GM23338 (cell line): ENCODE measurements around the gene ERP27. TPM values are rescaled to one million over a fixed set of nuclear protein-coding genes. Genes with fewer than 3 reads are reported as not detected.

Source experiments
- ATAC-seq: fragments of 200-7000 bp; cut with Tn5 transposase; 3 replicates; pipeline ENCODE4 v1.9.1; 2020
- DNase-seq: peaks from one replicate; pipeline ENCODE4 v3.0.0-alpha.2; 2015; ENCODE audit warnings: low spot score
- H2AFZ ChIP-seq: fragments of 200-600 bp; sonication (generic); 2 replicates; pipeline ENCODE4 v1.8.0; 2016; ENCODE audit warnings: antibody characterized with exemption, mild to moderate bottlenecking, moderate library complexity
- H3F3A ChIP-seq: fragments of 200-600 bp; sonication (generic); replicated peaks from 2 replicates; pipeline ENCODE4 v1.8.0; 2017; ENCODE audit warnings: antibody characterized with exemption, mixed run types, low read depth
- H3K27ac ChIP-seq: fragments of 200-600 bp; sonication (generic); 2 replicates; pipeline ENCODE4 v1.6.1; 2016; ENCODE audit warnings: low read depth
- H3K27me3 ChIP-seq: fragments of 200-600 bp; sonication (generic); 2 replicates; pipeline ENCODE4 v1.8.0; 2016; ENCODE audit warnings: mild to moderate bottlenecking, mixed run types, moderate library complexity; ENCODE audit not compliant: insufficient read depth
- H3K36me3 ChIP-seq: fragments of 200-600 bp; sonication (generic); 2 replicates; pipeline ENCODE4 v1.8.0; 2016; ENCODE audit warnings: mild to moderate bottlenecking; ENCODE audit not compliant: insufficient read depth
- H3K4me1 ChIP-seq: fragments of 200-600 bp; sonication (generic); 2 replicates; pipeline ENCODE4 v1.8.0; 2016; ENCODE audit warnings: mild to moderate bottlenecking, moderate library complexity; ENCODE audit not compliant: insufficient read depth
- H3K4me2 ChIP-seq: fragments of 200-600 bp; sonication (generic); 2 replicates; pipeline ENCODE4 v1.7.1; 2017; ENCODE audit warnings: mixed run types
- H3K4me3 ChIP-seq: fragments of 200-600 bp; sonication (generic); 2 replicates; pipeline ENCODE4 v1.6.1; 2016; ENCODE audit warnings: mixed run types
- H3K79me2 ChIP-seq: fragments of 200-600 bp; sonication (generic); replicated peaks from 2 replicates; pipeline ENCODE4 v1.8.0; 2017; ENCODE audit warnings: mild to moderate bottlenecking; ENCODE audit not compliant: insufficient read depth
- H3K9me2 ChIP-seq: fragments of 200-600 bp; sonication (generic); 2 replicates; pipeline ENCODE4 v1.8.0; 2017; ENCODE audit not compliant: insufficient read depth
- H4K20me1 ChIP-seq: fragments of 200-600 bp; sonication (generic); replicated peaks from 2 replicates; pipeline ENCODE4 v1.8.0; 2017; ENCODE audit warnings: mild to moderate bottlenecking; ENCODE audit not compliant: insufficient read depth
- H3K27ac Mint-ChIP-seq: 2 replicates; pipeline ENCODE4 v1.8.0; 2020; ENCODE audit warnings: inconsistent platforms, mild to moderate bottlenecking, moderate library complexity, mixed read lengths
- H3K27me3 Mint-ChIP-seq: 3 replicates; pipeline ENCODE4 v1.8.0; 2022; ENCODE audit warnings: low read depth, mild to moderate bottlenecking, moderate library complexity, mixed read lengths, inconsistent platforms; ENCODE audit not compliant: insufficient read depth, poor library complexity
- H3K36me3 Mint-ChIP-seq: 3 replicates; pipeline ENCODE4 v1.8.0; 2021; ENCODE audit warnings: low read depth, mild to moderate bottlenecking, inconsistent platforms, moderate library complexity, mixed read lengths
- H3K4me1 Mint-ChIP-seq: 3 replicates; pipeline ENCODE4 v1.8.0; 2020; ENCODE audit warnings: mild to moderate bottlenecking, inconsistent platforms, mixed read lengths
- H3K4me3 Mint-ChIP-seq: 3 replicates; pipeline ENCODE4 v1.8.0; 2021; ENCODE audit warnings: moderate library complexity, mild to moderate bottlenecking, inconsistent platforms, mixed read lengths
- H3K9me3 Mint-ChIP-seq: 3 replicates; pipeline ENCODE4 v1.8.0; 2020; ENCODE audit warnings: moderate library complexity, mild to moderate bottlenecking, inconsistent platforms, mixed read lengths
- CREB1 ChIP-seq: fragments of 250-450 bp; sonication (Bioruptor Pico); IDR thresholded peaks from 2 replicates; pipeline ENCODE4 v1.5.0; 2020; ENCODE audit warnings: low read depth, mild to moderate bottlenecking, moderate library complexity
- ETS1 ChIP-seq: IDR thresholded peaks from 2 replicates; pipeline ENCODE4 v1.6.1; 2016; ENCODE audit warnings: antibody characterized with exemption
- EZH2 ChIP-seq: fragments of 200-600 bp; sonication (generic); IDR thresholded peaks from one replicate; pipeline ENCODE4 v1.8.0; 2017; ENCODE audit warnings: antibody characterized with exemption, mild to moderate bottlenecking, low read depth; ENCODE audit not compliant: unreplicated experiment
- EZH2phosphoT487 ChIP-seq: fragments of 200-600 bp; sonication (generic); IDR thresholded peaks from one replicate; pipeline ENCODE4 v1.8.1; 2018; ENCODE audit warnings: antibody characterized with exemption; ENCODE audit not compliant: unreplicated experiment
- JUNB ChIP-seq: IDR thresholded peaks from one replicate; pipeline ENCODE4 v1.6.1; 2016; ENCODE audit warnings: antibody characterized with exemption; ENCODE audit not compliant: unreplicated experiment
- NANOG ChIP-seq: IDR thresholded peaks from 2 replicates; pipeline ENCODE4 v1.6.1; 2016; ENCODE audit warnings: antibody characterized with exemption, borderline replicate concordance
- POLR2AphosphoS5 ChIP-seq: IDR thresholded peaks from 2 replicates; pipeline ENCODE4 v1.6.1; 2016; ENCODE audit warnings: antibody characterized with exemption, low read depth
- STAT1 ChIP-seq: IDR thresholded peaks from one replicate; pipeline ENCODE4 v1.6.1; 2016; ENCODE audit warnings: antibody characterized with exemption; ENCODE audit not compliant: unreplicated experiment
- ZNF114 ChIP-seq: fragments of 250-450 bp; sonication (Bioruptor Pico); IDR thresholded peaks from 2 replicates; pipeline ENCODE4 v1.5.0; 2020; ENCODE audit warnings: mild to moderate bottlenecking, moderate library complexity
- ZNF331 ChIP-seq: fragments of 250-450 bp; sonication (Bioruptor Pico); IDR thresholded peaks from 2 replicates; pipeline ENCODE4 v1.5.0; 2020; ENCODE audit warnings: low read depth, mild to moderate bottlenecking, moderate library complexity
- polyA plus RNA-seq: library from polyadenylated mRNA; unstranded; fragments of >200 nt; fragmentation: Nextera tagmentation; extraction: Ambion mirVana; gene quantifications from 2 replicates; pipeline ENCODE4 v1.2.1, GENCODE V29; 2016
- total RNA-seq: library from RNA; depleted of rRNA; stranded (reverse); fragments of >200 nt; shearing (Covaris generic); gene quantifications from 2 replicates; pipeline ENCODE4 v1.2.3, GENCODE V29; 2014
- TF ChIP-seq, protein P1 (sequence below), 2 experiments: fragments of 200-600 bp in 1 of 2; sonication (generic) in 1 of 2; conservative IDR thresholded peaks; 2 replicates each; pipeline versions ENCODE4 v1.5.1 to v1.6.1; 2016 to 2017; ENCODE audit warnings: antibody characterized with exemption in 2 of 2, low read depth in 2 of 2, mild to moderate bottlenecking in 2 of 2, moderate library complexity in 1 of 2
- TF ChIP-seq, protein P2 (sequence below): IDR thresholded peaks from one replicate; pipeline ENCODE4 v1.6.1; 2018; ENCODE audit warnings: antibody characterized with exemption; ENCODE audit not compliant: unreplicated experiment
- TF ChIP-seq, protein P3 (sequence below): fragments of 250-450 bp; sonication (Bioruptor Pico); IDR thresholded peaks from 2 replicates; pipeline ENCODE4 v1.5.0; 2020; ENCODE audit warnings: mild to moderate bottlenecking, moderate library complexity

The ERP27 gene
- total and polyA plus RNA-seq, 2 experiments from 2014 or later: not detected

DNA sequence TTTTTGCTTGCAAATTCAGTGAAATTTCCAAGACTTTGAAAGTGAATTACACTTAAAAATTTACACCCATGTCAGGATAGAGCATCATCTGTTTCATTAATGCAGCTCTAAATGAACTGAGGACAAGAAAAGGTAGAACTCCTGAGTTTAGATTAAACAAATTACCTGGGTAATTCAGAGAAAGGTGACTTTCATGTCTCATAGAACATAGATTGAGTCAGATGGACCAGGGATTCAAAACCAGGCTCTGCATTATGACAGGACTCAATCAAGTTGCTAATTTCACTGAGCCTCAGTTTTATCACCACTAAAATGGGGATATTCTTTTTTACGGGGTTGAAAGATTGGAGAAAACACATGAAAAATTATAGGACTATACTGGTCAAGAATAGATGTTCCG, 18.6 kb upstream of the ERP27 start:
- DNase-seq (no peak), ATAC-seq (no peak)
- Mint-ChIP-seq H3K27ac (no peak overlapping the region), H3K27me3 (no peaks in the 10 kb centered on the region), H3K9me3 (no peaks in the 10 kb centered on the region), H3K4me1 (peaks cover 18% of the 10 kb centered on the region), H3K4me3 (no peak overlapping the region), H3K36me3 (no peaks in the 10 kb centered on the region)
- H3K36me3 ChIP-seq: no peaks in the 10 kb centered on the region
- no peak overlapping the region for H2AFZ ChIP-seq
- no peaks in the 10 kb centered on the region for H4K20me1 ChIP-seq
- H3K4me3 ChIP-seq: no peak overlapping the region
- no peaks in the 10 kb centered on the region for H3F3A ChIP-seq
- no peaks in the 10 kb centered on the region for H3K27me3 ChIP-seq
- no peaks in the 10 kb centered on the region for H3K4me1 ChIP-seq
- H3K27ac ChIP-seq: no peak overlapping the region
- TF ChIP-seq, protein P1, sequence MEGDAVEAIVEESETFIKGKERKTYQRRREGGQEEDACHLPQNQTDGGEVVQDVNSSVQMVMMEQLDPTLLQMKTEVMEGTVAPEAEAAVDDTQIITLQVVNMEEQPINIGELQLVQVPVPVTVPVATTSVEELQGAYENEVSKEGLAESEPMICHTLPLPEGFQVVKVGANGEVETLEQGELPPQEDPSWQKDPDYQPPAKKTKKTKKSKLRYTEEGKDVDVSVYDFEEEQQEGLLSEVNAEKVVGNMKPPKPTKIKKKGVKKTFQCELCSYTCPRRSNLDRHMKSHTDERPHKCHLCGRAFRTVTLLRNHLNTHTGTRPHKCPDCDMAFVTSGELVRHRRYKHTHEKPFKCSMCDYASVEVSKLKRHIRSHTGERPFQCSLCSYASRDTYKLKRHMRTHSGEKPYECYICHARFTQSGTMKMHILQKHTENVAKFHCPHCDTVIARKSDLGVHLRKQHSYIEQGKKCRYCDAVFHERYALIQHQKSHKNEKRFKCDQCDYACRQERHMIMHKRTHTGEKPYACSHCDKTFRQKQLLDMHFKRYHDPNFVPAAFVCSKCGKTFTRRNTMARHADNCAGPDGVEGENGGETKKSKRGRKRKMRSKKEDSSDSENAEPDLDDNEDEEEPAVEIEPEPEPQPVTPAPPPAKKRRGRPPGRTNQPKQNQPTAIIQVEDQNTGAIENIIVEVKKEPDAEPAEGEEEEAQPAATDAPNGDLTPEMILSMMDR (conservative IDR thresholded peaks at IDR 0.05; ENCODE audit: low read depth in 2 of 2): no peak
- TF ChIP-seq ZNF114 (CRISPR knock-in tag) (no peak), EZH2phosphoT487 (no peak), ETS1 (no peak), POLR2AphosphoS5 (no peak), STAT1 (no peak), NANOG (no peak), EZH2 (no peak), JUNB (no peak), ZNF331 (no peak), CREB1 (CRISPR knock-in tag) (no peak)
- TF ChIP-seq, protein P2, sequence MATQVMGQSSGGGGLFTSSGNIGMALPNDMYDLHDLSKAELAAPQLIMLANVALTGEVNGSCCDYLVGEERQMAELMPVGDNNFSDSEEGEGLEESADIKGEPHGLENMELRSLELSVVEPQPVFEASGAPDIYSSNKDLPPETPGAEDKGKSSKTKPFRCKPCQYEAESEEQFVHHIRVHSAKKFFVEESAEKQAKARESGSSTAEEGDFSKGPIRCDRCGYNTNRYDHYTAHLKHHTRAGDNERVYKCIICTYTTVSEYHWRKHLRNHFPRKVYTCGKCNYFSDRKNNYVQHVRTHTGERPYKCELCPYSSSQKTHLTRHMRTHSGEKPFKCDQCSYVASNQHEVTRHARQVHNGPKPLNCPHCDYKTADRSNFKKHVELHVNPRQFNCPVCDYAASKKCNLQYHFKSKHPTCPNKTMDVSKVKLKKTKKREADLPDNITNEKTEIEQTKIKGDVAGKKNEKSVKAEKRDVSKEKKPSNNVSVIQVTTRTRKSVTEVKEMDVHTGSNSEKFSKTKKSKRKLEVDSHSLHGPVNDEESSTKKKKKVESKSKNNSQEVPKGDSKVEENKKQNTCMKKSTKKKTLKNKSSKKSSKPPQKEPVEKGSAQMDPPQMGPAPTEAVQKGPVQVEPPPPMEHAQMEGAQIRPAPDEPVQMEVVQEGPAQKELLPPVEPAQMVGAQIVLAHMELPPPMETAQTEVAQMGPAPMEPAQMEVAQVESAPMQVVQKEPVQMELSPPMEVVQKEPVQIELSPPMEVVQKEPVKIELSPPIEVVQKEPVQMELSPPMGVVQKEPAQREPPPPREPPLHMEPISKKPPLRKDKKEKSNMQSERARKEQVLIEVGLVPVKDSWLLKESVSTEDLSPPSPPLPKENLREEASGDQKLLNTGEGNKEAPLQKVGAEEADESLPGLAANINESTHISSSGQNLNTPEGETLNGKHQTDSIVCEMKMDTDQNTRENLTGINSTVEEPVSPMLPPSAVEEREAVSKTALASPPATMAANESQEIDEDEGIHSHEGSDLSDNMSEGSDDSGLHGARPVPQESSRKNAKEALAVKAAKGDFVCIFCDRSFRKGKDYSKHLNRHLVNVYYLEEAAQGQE: no peak
- TF ChIP-seq, protein P3, sequence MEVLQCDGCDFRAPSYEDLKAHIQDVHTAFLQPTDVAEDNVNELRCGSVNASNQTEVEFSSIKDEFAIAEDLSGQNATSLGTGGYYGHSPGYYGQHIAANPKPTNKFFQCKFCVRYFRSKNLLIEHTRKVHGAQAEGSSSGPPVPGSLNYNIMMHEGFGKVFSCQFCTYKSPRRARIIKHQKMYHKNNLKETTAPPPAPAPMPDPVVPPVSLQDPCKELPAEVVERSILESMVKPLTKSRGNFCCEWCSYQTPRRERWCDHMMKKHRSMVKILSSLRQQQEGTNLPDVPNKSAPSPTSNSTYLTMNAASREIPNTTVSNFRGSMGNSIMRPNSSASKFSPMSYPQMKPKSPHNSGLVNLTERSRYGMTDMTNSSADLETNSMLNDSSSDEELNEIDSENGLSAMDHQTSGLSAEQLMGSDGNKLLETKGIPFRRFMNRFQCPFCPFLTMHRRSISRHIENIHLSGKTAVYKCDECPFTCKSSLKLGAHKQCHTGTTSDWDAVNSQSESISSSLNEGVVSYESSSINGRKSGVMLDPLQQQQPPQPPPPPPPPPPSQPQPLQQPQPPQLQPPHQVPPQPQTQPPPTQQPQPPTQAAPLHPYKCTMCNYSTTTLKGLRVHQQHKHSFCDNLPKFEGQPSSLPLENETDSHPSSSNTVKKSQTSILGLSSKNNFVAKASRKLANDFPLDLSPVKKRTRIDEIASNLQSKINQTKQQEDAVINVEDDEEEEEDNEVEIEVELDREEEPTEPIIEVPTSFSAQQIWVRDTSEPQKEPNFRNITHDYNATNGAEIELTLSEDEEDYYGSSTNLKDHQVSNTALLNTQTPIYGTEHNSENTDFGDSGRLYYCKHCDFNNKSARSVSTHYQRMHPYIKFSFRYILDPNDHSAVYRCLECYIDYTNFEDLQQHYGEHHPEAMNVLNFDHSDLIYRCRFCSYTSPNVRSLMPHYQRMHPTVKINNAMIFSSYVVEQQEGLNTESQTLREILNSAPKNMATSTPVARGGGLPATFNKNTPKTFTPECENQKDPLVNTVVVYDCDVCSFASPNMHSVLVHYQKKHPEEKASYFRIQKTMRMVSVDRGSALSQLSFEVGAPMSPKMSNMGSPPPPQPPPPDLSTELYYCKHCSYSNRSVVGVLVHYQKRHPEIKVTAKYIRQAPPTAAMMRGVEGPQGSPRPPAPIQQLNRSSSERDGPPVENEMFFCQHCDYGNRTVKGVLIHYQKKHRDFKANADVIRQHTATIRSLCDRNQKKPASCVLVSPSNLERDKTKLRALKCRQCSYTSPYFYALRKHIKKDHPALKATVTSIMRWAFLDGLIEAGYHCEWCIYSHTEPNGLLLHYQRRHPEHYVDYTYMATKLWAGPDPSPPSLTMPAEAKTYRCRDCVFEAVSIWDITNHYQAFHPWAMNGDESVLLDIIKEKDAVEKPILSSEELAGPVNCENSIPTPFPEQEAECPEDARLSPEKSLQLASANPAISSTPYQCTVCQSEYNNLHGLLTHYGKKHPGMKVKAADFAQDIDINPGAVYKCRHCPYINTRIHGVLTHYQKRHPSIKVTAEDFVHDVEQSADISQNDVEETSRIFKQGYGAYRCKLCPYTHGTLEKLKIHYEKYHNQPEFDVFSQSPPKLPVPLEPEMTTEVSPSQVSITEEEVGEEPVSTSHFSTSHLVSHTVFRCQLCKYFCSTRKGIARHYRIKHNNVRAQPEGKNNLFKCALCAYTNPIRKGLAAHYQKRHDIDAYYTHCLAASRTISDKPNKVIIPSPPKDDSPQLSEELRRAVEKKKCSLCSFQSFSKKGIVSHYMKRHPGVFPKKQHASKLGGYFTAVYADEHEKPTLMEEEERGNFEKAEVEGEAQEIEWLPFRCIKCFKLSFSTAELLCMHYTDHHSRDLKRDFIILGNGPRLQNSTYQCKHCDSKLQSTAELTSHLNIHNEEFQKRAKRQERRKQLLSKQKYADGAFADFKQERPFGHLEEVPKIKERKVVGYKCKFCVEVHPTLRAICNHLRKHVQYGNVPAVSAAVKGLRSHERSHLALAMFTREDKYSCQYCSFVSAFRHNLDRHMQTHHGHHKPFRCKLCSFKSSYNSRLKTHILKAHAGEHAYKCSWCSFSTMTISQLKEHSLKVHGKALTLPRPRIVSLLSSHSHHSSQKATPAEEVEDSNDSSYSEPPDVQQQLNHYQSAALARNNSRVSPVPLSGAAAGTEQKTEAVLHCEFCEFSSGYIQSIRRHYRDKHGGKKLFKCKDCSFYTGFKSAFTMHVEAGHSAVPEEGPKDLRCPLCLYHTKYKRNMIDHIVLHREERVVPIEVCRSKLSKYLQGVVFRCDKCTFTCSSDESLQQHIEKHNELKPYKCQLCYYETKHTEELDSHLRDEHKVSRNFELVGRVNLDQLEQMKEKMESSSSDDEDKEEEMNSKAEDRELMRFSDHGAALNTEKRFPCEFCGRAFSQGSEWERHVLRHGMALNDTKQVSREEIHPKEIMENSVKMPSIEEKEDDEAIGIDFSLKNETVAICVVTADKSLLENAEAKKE (CRISPR knock-in tag): no peak
- H3K79me2 ChIP-seq: no peaks in the 10 kb centered on the region
- H3K9me2 ChIP-seq: no peaks in the 10 kb centered on the region
- H3K4me2 ChIP-seq: no peak overlapping the region
